ENCODE data around the gene NLRP2B. TPM values are rescaled to one million over a fixed set of nuclear protein-coding genes. Genes with fewer than 3 reads are reported as not detected.

NLRP2B gene
- total and polyA plus RNA-seq, 9 of the 15 experiments (the other 6 are each of a cell fraction or from before 2014, with no cell fraction given), result not detected

- ATAC-seq (no peak), FAIRE-seq (no peak), DNase-seq (ENCODE audit: extremely low read depth in 1 of 4, low spot score in 3 of 4) (no peak)
- Histone ChIP-seq H3K36me3 (ENCODE audit: control insufficient read depth, insufficient read depth, low read length) (no peaks in the 10 kb centered on the region), H3K4me3 (no peak overlapping the region), H3K9me3 (replicated peaks; ENCODE audit: control insufficient read depth, insufficient read depth, low read depth, low read length) (no peaks in the 10 kb centered on the region), H4K20me1 (replicated peaks; ENCODE audit: control insufficient read depth, insufficient read depth, low read length) (no peaks in the 10 kb centered on the region), H3K27me3 (ENCODE audit: control insufficient read depth in 2 of 2, insufficient read depth in 2 of 2, low read length in 2 of 2) (no peaks in the 10 kb centered on the region), H3K4me1 (replicated peaks in 1 of 2; ENCODE audit: control insufficient read depth in 2 of 2, insufficient read depth in 2 of 2, low read length in 2 of 2) (no peaks in the 10 kb centered on the region), H2AFZ (ENCODE audit: low read depth, low read length) (no peak overlapping the region), H3K79me2 (ENCODE audit: control insufficient read depth, insufficient read depth, low read length) (no peaks in the 10 kb centered on the region), H3K4me2 (ENCODE audit: insufficient read depth, low read length) (no peak overlapping the region), H3K9ac (ENCODE audit: insufficient read depth in 1 of 2, low read depth in 2 of 2, low read length in 2 of 2) (no peak overlapping the region), H3K9me1 (ENCODE audit: control insufficient read depth, insufficient read depth, low read length) (no peaks in the 10 kb centered on the region), H3K27ac (ENCODE audit: extremely low read depth, low read depth, low read length) (no peak overlapping the region)
- in situ Hi-C loops (cut with MboI) (no loop called here), intact Hi-C loops (cut with micrococcal nuclease) (loop anchor here (10.0 kb wide), 1 partner anchor 66 kb away; no protein-coding TSS in a partner anchor)
- no TSS peak for BruUV-seq (replicated peaks)
- ChIA-PET CTCF (ENCODE audit: low intra/inter-chr PET ratio) (no interaction called here), POLR2A (no interaction called here)
- WGBS (ENCODE audit: insufficient coverage, low coverage, missing lambda C conversion rate), result 10% methylated on average over 3 of the region's 4 CpGs
- TF ChIP-seq LARP7 (IDR thresholded peaks at IDR 0.05), result no peak
- TF ChIP-seq CBX2 (IDR thresholded peaks at IDR 0.05; ENCODE audit: insufficient read depth, low read length, poor library complexity, severe bottlenecking), result no peak
- TF ChIP-seq AFF1 (IDR thresholded peaks at IDR 0.05; ENCODE audit: low read depth in 1 of 2, partially characterized antibody in 2 of 2), result no peak
- no peak for TF ChIP-seq DNMT1 (IDR thresholded peaks at IDR 0.05)
- no peak for TF ChIP-seq SIN3B (IDR thresholded peaks at IDR 0.05; ENCODE audit: low read depth)
- no peak for TF ChIP-seq ZNF655 (CRISPR knock-in tag; IDR thresholded peaks at IDR 0.05)
- TF ChIP-seq ZNF282 (CRISPR knock-in tag; IDR thresholded peaks at IDR 0.05), result no peak
- TF ChIP-seq TCF7L2 (IDR thresholded peaks at IDR 0.05; ENCODE audit: low read depth, low read length), result no peak
- no peak for TF ChIP-seq C11orf30 (IDR thresholded peaks at IDR 0.05; ENCODE audit: low read depth)
- no peak for TF ChIP-seq ZNF586 (CRISPR knock-in tag; conservative IDR thresholded peaks at IDR 0.05)
- TF ChIP-seq THAP12 (CRISPR knock-in tag; IDR thresholded peaks at IDR 0.05), result no peak
- no peak for TF ChIP-seq ZNF444 (CRISPR knock-in tag; IDR thresholded peaks at IDR 0.05)
- no peak for TF ChIP-seq ZFP30 (CRISPR knock-in tag; IDR thresholded peaks at IDR 0.05; ENCODE audit: borderline replicate concordance)
- TF ChIP-seq NFE2 (IDR thresholded peaks at IDR 0.05; ENCODE audit: low read depth), result no peak
- TF ChIP-seq GABPB1 (CRISPR knock-in tag; IDR thresholded peaks at IDR 0.05), result no peak
- TF ChIP-seq NR2C2 (CRISPR knock-in tag; IDR thresholded peaks at IDR 0.05), result no peak
- TF ChIP-seq NR2C2 (tag; IDR thresholded peaks at IDR 0.05), result no peak
- no peak for TF ChIP-seq GATAD2B (IDR thresholded peaks at IDR 0.05; ENCODE audit: borderline replicate concordance)
- no peak for TF ChIP-seq HIVEP1 (CRISPR knock-in tag; IDR thresholded peaks at IDR 0.05)
Measured at GRCh38 chrX:57640674-57641016, 39.4 kb downstream of the NLRP2B start.
